Hematopoietic multipotent progenitor cell treated with erythropoietin and hydrocortisone succinate and interleukin-3 and kit ligand, for 8 days (in vitro differentiated cells): ENCODE measurements around the gene RGN.
"Not testable (repeated sequence)": the region's sequence is repeated elsewhere in the genome, so short reads cannot be mapped to it uniquely, and the experiment has no call there.

Source experiments
- DNase-seq: peaks from one replicate; pipeline ENCODE4 v3.0.0-alpha.2; 2015

The RGN gene

DNA sequence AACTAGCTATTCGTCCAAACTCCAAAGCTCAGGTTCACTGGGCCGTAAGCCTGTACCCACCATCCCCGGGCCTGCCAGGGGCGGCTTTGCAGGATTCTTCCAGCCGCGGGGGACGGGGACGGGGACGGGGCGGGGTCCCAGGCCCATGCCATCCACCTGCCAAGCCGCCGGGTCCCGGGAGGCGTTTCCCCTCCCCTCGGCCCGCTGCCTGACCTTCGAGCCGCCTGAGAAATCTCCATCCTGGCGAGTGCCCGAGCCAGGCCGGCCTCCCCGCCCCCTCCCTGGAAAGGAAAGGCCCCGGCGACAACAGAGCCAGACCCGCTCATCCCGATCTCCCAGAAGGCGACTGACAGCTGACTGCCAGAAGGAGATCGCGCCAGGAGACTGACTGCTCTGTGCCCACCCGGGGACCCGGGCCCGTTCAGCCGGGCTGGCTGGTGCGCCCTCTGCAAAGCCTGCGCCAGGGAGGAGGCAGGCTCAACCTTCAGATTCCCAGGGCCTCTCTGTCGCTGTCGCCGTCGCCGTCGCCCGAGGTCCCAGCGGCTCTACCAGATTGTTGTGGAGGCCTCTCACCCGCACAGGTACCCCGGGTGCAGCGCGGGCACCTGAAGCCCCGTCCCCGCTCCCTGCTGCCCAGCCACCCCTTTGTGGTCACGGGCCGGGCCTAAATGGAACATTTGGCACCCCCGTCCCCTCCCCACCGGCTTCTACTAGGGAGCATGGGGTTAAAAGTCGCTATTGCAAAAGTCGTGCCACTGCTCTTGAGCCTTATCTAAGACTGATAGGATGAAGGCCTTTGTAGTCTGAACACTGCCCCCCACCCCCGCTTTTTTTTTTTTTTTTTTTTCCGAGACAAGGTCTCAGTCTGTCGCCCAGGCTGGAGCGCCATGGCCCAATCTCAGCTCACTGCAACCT, at the start of gene RGN:
TSS of gene RGN (plus strand) at position 315 of the 915 bp plus-strand sequence. CDS start 2,702 bp downstream, outside the sequence.
- no peak for DNase-seq

DNA sequence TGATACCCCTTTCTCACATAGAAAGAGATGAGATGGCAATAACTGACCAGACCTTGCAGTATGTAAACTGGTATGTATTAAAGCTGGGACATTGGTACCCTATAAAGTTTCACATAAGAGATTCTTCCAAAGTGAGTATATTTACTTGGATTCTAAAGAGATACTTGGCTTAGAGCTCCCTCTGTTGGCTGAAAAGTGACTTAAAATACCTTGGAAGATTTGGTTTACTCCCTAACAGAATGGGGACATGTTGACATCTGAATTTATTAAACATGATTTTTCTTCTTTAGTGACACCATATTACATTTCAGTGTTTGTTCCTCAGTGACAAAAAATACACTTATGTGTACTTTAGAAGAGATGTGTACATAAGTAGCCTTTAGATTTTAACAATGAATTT, 47.9 kb upstream of the RGN start:
- peak; percentile 74 for DNase-seq

DNA sequence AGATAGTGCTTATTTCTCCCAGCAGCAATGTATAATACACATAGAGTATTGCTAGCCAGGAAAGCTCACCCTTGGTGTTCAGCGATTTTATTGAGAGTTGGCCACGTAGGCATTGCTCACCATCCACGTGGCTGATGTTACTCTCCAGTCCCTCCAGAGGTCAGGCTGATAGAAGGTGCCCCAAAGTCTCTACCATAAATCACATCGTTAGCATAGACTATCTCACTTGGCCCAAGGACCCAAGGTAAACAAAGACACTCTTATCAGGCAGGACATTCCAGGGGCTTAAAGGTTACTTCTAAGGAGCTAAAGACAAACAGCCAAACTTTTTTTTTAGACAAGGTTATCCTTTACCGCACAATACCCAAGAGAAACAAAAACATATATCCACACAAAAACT, 30.3 kb upstream of the RGN start:
- no peak for DNase-seq

DNA sequence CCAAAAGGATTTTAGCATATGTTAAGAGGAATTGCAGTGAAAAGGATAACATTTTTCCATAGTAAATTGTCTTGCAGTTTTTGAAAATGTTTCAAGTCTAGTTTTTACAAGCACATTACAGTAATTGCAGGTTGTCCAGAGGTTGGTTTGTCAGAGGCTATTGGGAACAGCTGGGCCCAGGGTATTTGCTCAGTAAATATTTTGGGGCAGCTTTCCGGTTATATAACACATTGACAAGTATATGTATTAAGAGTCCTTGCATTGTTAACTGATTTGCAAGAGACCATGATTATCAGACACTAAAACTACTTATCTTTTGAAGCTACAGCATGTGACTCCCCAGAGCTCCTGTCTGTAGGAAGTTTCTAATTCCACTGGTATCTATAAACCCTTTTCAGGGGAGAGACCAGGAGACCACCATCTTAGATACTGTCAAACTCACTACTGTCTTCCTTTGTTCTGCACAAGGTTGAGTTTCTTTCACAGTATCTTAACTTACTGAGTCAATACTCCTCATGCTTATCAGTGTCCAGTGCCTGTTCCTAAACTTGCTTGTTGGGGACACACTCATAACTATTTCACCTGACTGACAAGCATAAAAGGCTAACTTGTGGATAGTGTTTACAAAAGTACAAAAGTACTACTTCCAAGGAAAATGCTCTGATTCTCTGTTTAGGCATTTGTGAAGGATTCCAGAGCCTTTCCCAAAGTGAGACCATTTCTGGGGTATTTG, 18.9 kb upstream of the RGN start:
- no peak for DNase-seq

DNA sequence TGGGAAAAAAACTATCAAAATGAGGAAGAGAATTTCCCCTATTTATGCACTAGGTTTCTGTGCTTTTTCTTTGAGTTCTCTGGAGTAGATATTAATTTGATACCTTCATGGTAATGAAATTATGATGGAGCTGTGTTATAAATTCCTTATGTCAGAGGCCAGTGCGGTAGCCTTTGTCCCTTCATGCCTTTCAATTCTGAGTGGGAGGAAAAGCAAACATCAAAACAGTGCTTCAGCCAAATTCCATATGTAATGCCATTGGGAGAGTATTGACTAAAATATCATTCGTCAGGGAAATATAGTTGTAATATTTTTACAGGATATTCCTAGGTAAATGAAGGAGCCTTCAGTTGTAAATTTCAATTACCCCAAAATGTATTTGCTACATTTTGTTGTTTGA, 17.5 kb upstream of the RGN start:
- DNase-seq = no peak

DNA sequence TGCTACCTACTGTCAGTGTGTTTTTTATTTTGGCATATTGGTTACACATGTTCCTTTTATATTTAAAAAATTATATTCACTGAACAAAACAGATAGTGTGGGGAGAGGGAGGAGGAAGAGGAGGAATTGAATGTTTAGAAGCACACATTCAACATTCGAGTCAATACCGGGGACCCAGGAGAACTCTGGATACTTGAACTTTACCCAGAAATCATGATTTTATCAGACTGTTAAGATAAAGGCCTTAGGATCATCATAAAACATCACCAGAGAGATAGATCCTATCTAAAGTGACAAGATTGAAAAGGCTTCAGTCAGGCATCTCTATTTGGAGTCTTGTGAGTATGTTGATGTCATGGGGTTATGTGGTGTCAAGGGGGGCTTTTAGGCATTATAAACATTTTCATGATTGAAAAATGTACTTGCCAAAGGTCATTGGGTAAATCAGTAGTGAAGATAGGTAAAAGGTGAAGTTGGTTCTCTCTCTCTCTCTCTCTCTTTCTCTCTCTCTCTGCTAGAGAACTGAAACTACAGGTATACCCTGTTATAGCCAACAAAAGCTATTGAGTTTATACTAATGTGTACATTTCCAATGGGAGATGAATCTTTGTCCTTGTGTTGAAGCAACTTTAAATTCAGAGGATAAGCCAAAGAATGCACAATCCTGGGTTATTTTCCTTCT, 16.9 kb upstream of the RGN start:
- no peak for DNase-seq

DNA sequence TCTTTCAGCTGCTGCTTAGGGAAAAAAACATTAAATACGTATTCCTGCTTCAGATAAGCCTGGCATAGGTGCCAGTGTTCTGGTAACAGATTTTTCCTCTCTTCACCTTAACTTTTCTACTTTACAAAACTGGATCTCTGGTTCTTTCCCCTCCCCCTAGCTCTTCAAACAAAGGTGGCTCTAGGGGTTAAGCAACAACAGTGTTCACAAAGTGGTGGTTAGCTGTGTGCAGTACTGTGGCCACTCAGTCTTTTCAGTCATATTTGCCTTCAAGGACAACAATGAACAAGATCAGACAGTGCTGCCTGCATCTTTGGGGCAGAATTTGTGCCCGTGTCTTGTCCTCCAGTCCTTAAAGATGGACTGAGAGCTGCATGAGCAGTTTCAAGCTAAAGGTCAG, 15.1 kb upstream of the RGN start:
- no peak for DNase-seq

DNA sequence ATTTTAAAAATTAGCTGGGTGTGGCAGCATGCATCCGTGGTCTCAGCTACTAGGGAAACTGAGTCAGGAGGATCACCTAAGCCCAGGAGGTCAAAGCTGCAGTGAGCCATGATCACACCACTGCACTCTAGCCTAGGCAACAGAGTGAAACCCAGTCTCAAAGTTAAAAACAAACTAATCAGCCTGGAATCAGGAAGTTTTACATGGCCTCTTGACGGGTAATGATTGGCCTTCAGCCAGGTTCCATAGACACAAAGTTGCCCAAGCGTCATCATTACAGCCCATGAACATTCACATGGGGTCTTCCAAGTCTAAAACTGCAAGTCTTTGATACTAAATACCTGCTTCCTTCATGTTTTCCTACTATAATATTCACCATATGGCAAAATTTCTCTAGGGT, 10.0 kb upstream of the RGN start:
- DNase-seq = no peak

DNA sequence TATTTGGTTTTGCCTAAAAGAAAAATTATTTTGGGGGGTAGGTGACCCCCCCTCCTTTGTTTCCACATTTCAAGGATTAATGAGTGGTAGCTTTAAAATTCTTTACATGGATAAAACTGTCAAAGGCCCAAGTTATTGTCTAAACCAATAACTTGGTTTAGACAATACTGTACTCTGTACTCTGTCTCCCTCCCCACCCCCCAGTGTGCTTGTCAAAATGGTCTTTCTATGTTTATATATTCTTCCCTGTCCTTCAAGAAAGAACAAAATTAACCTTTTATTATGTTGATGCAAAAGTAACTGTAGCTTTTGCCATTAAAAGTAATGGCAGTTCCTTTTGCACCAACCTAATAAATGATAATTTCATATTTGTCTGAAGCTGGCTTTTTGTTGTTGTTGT, 9.5 kb upstream of the RGN start:
- no peak for DNase-seq

DNA sequence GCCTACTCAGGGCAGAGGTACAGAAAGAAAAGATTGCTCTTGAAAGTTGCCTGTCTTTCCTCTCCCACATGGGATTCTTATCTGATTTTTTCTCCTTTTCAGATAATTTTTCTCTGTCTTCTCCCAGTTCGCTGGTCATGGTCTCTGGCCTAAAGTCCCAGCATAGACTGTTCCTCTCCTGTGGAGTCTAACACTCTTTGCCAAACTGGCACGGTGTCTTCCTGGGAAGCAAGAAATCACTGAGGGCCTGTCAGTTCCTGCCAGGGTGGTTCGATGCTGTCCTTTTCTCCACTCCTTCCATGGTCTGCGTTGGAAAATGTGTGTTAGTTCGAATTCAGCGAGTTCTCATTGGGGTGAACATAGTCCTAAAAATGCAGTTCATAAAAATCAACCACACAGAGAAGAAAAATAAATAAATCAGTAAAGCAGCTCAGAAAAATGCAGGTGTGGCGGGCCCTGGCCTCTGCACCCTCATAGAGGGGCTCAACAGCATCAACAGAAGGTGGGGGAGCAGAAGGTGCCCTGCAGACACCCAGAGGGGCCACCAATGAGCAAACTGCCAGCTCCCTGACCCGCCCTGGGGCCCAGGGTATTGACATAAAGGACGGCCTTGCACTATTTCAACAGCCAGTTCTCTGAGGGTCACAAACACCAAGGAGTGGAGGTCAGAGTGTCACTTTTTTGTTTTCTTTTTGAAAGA, 2.1 kb downstream of the RGN start:
- DNase-seq = no peak

DNA sequence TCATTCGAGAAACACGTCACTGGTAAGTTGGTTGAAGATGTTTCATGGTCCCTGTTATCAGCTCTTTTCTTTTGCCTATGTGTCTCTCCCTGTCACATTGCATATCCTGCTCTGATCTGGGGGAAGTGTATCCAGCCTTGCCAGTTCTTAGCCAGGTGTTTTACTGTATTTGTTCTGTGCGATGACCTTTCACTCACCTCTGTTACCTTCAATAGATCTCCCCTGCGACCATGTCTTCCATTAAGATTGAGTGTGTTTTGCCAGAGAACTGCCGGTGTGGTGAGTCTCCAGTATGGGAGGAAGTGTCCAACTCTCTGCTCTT, 2.6 kb downstream of the RGN start:
- no peak for DNase-seq

DNA sequence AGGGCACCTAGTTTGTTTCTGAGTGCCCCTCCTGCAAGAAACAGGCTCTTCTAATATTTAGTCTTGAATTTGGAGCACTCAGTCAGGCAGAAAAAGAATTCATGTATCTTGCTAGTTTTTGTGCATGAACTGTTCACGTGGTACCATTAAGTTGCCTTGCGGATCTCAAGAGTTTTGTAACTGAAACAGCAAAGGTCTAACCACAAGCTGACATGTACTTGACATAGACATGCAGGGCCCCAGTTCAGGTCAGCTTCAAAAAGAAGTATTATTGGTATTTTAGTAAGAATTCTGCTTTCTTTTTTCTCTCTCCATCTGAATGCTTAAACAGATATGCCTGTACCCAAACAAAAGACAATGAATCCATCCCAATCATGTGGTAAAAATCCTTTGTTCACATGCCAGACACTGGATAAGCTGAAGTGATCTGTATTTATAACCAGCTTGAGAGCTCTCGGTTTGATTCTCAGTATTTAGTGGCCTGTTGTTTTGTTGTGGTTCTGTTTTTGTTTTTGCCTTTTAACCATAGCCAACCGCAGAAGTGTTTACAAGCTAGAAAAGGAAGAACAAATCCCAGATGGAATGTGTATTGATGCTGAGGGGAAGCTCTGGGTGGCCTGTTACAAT, 13.0 kb downstream of the RGN start:
- no peak for DNase-seq

DNA sequence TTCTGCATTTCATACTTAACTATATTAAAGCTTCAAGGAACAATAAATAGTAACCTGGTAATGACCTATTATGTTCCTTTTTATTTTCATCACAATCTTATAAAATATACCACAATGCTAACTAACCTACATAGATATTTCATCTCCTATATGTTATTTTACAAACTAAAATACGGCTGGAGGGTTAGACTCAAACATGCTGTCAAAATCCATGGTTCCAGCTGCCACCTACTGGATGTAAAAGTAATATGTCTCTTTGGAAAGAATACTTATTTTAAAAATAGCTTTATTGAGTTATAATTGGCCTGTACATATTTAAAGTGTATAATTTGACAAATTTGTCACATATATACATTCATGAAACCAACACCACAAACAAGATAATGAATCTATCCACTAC, 15.0 kb downstream of the RGN start:
- peak; percentile 43 for DNase-seq

DNA sequence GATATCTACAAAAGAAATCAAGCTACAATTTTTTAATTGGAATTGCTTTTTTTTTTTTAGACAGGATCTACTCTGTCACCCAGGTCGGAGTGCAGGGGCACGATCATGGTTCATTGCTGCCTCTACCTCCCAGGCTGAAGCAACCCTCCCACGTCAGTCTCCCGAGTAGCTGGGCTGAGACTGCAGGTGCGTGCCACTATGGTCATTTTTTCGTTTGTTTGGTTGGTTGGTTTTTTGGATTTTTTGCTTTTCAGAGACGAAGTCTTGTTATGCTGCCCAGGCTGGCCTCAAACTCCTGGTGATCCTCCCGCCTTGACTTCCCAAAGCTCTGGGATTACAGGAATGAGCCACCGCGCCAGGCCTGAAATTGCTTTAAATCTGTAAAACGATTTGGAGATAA, 15.6 kb downstream of the RGN start:
- no peak for DNase-seq

DNA sequence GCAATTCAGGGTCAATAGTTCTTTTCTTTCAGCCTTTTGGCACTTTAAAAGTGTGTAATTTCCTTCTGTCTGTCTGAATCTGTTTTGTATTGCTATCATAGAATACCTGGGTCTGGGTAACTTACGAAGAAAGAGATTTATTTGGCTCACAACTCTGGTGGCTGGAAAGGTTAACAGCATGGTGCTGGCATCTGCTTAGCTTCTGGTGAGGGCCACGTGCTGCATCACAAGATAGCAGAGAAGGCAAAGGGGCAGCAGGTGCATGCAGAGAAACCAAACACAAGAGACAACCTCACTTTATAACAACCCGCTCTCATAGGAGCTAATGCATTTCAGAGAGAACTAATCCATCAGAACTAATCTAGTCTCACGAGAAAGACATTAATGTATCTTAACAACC, 18.8 kb downstream of the RGN start:
- no peak for DNase-seq

DNA sequence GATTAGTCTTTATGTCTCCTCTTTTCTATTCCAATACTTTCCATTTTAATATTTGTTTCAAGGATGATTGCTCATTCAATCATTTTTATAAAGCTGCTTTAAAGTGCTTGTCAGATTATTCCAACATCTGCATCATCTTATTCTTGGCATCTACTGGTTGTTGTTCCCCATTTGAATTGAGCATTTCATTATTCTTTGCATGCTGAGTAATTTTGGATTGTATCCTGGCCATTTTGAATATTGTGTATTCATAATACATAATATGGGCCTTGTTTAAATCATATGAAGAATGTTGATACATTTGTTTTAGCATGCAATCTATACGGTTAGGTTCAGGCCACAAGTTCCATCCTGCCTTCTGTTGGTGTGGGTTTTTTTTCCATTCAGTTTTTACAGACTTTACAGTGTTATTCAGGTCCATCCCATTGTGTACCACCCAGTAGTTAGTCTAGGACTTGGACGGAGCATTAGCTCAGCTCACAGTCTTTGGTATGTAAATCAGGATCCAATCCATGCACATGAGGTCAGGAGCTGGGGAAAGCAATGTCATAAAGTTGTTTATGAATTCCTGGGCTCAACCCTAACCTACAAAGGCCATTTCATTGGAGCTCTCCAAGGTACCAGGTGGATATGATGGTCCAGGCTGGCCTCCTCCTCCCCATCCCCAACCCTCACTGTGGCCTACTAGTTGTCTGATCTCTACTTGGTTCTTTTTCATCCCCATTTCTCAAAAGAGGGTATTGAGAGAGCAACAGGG, 20.3 kb downstream of the RGN start:
- no peak for DNase-seq

DNA sequence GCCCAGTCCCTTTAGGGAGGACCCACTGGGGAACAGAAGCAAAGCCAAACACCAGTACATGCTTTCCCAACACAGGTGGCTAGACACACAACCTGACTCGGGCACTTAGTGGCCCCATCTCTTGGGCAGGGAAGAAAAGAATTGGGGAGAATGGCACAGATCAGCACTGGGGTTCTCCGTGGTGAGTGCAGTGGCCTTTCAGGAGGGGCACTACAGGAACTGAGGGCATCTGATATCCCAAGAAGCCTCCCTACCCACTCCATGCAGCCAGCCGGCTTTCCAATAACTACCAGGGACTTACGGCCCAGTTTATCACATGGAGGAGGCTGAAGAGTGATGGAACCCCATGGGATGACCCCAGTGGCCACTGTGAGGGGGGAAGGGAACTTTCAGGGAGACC, 23.0 kb downstream of the RGN start:
- DNase-seq = no peak

DNA sequence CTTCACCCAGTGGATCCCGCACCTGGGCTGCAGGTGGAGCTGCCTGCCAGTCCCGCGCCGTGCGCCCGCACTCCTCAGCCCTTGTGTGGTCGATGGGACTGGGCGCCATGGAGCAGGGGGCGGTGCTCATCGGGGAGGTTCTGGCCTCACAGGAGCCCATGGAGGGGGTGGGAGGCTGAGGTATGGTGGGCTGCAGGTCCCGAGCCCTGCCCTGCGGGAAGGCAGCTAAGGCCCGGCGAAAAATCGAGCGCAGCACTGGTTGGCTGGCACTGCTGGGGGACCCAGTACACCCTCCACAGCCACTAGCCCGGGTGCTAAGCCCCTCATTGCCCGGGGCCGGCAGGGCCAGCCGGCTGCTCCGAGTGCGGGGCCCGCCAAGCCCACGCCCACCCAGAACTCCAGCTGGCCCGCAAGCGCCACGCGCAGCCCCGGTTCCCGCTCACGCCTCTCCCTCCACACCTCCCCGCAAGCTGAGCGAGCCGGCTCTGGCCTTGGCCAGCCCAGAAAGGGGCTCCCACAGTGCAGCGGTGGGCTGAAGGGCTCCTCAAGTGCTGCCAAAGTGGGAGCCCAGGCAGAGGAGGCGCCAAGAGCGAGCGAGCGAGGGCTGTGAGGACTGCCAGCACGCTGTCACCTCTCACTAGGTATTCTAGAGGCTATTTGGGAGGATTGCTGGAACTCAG, 32.8 kb downstream of the RGN start:
- DNase-seq = not testable (repeated sequence)

DNA sequence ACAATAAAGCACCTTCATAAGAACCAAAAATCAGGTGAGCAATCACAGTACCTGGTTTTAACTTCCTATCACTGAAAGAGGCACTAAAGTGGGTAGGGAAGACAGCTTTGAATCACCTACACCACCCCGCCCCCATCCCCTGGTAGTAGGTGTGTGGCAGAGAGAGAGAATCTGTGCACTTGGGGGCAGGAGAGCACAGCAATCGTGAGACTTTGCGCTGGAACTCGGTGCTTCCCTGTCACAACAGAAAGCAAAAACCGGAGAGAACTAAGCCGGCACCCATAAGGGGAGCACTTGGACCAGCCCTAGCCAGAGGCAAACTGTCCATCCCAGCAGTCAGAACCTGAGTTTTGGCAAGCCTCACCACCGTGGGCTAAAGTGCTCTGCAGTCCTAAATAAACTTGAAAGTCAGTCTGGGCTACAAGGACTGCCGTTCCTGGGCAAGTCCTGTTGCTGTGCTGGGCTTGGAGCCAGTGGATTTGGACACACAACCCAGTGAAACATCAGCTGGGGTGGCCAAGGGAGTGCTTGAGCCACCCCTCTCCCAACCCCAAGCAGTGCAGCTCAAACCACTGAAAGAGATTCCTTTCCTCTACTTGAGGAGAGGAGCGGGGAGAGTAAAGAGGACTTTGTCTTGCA, 34.2 kb downstream of the RGN start:
- DNase-seq = no peak

DNA sequence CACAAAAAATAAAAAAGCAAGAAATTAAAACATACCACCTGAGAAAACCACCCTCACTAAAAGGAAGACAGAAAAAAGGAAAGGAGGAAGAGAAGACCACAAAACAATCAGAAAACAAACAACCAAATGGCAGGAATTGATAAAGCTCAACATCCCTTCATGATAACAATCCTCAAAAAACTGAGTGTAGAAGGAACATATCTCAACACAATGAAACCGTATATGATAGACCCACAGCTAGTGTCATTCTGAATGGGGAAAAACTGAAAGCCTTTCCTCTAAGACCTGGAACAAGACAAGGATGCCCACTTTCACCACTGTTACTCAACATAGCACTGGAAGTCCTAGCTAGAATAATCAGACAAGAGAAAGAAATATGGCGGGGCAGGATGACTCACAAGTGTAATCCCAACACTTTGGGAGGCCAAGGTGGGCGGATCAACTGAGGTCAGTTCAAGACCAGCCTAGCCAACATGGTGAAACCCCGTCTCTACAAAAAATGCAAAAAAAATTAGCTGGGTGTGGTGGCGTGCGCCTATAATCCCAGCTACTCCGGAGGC, 38.4 kb downstream of the RGN start:
- DNase-seq = not testable (repeated sequence)
